ENCODE data around the gene EPHB2. TPM values are rescaled to one million over a fixed set of nuclear protein-coding genes. Genes with fewer than 3 reads are reported as not detected.

Gene EPHB2
- total RNA-seq, 1 experiment from 2014 or later = 0.79 TPM

- peaks cover 13% of the 10 kb centered on the region for H3K27me3 Mint-ChIP-seq (ENCODE audit: insufficient read depth, unreplicated experiment)
- no peak overlapping the region for H3K4me3 Mint-ChIP-seq (ENCODE audit: unreplicated experiment)
- H3K4me1 Mint-ChIP-seq (ENCODE audit: insufficient read depth, unreplicated experiment) = no peaks in the 10 kb centered on the region
- no peak for TF ChIP-seq CTCF (IDR thresholded peaks at IDR 0.05; ENCODE audit: unreplicated experiment)
- no peak for DNase-seq (ENCODE audit: unreplicated experiment)
- H3K36me3 Mint-ChIP-seq (ENCODE audit: insufficient read depth, unreplicated experiment) = no peaks in the 10 kb centered on the region
- BruUV-seq (replicated peaks) = no TSS peak
- ChIA-PET CTCF (interaction anchor here (0.6 to 2.1 kb wide), 6 partner anchors 15 to 287 kb away, joined by 3 to 7 read pairs (median 4); no protein-coding TSS in a partner anchor), POLR2A (no interaction called here)
- H3K9me3 Mint-ChIP-seq (ENCODE audit: unreplicated experiment) = no peaks in the 10 kb centered on the region
- intact Hi-C loops (cut with micrococcal nuclease) = no loop called here
- H3K27ac Mint-ChIP-seq (ENCODE audit: low read depth, unreplicated experiment) = no peak overlapping the region
Observed at GRCh38 chr1:22676916-22677583, 33.6 kb upstream of the EPHB2 start.

GRCh38 chr1:22677931-22678896 lies 32.4 kb upstream of the EPHB2 start:
- POLR2A ChIA-PET = no interaction called here
- peaks cover 13% of the 10 kb centered on the region for H3K27me3 Mint-ChIP-seq (ENCODE audit: insufficient read depth, unreplicated experiment)

GRCh38 chr1:22680726-22681125 lies 29.9 kb upstream of the EPHB2 start:
- no peak for TF ChIP-seq CTCF (IDR thresholded peaks at IDR 0.05; ENCODE audit: unreplicated experiment)
- H3K36me3 Mint-ChIP-seq (ENCODE audit: insufficient read depth, unreplicated experiment) = no peaks in the 10 kb centered on the region
- no peak for DNase-seq (ENCODE audit: unreplicated experiment)
- POLR2A ChIA-PET = no interaction called here
- H3K9me3 Mint-ChIP-seq (ENCODE audit: unreplicated experiment) = no peaks in the 10 kb centered on the region
- H3K27ac Mint-ChIP-seq (ENCODE audit: low read depth, unreplicated experiment) = no peak overlapping the region
- CTCF ChIA-PET = interaction anchor here (0.6 kb wide), 1 partner anchor 10 kb away, joined by 3 read pairs; no protein-coding TSS in a partner anchor
- intact Hi-C loops (cut with micrococcal nuclease) = no loop called here
- H3K4me3 Mint-ChIP-seq (ENCODE audit: unreplicated experiment) = no peak overlapping the region
- no TSS peak for BruUV-seq (replicated peaks)
- H3K27me3 Mint-ChIP-seq (ENCODE audit: insufficient read depth, unreplicated experiment) = peaks cover 25% of the 10 kb centered on the region
- no peaks in the 10 kb centered on the region for H3K4me1 Mint-ChIP-seq (ENCODE audit: insufficient read depth, unreplicated experiment)

More at GRCh38 chr1:22677931-22678896, 32.4 kb upstream of the EPHB2 start:
- Mint-ChIP-seq H3K27ac (ENCODE audit: low read depth, unreplicated experiment) (no peak overlapping the region), H3K36me3 (ENCODE audit: insufficient read depth, unreplicated experiment) (no peaks in the 10 kb centered on the region), H3K4me3 (ENCODE audit: unreplicated experiment) (no peak overlapping the region), H3K4me1 (ENCODE audit: insufficient read depth, unreplicated experiment) (no peaks in the 10 kb centered on the region), H3K9me3 (ENCODE audit: unreplicated experiment) (no peaks in the 10 kb centered on the region)
- CTCF ChIA-PET = interaction anchor here (0.7 to 2.1 kb wide), 3 partner anchors 210 to 286 kb away, joined by 3 to 7 read pairs (median 4); no protein-coding TSS in a partner anchor
- BruUV-seq (replicated peaks) = no TSS peak
- no peak for DNase-seq (ENCODE audit: unreplicated experiment)
- intact Hi-C loops (cut with micrococcal nuclease) = no loop called here
- TF ChIP-seq CTCF (IDR thresholded peaks at IDR 0.05; ENCODE audit: unreplicated experiment) = no peak

Measured in MCF 10A (cell line).